K562 (cell line): ENCODE measurements around the gene INCENP. TPM values are rescaled to one million over a fixed set of nuclear protein-coding genes. Genes with fewer than 3 reads are reported as not detected.

Source experiments
- ATAC-seq: fragments of 200-7000 bp; cut with Tn5 transposase; 3 replicates; pipeline ENCODE4 v1.9.1; 2020; ENCODE audit warnings: moderate library complexity
- BruUV-seq: library from RNA; stranded (reverse); fragments of 400-500 nt; replicated peaks from 2 replicates; lab custom pipeline; 2021; lab: Mats Ljungman, UMichigan
- CTCF ChIA-PET: fragments of 300-600 bp; formaldehyde crosslinking; extraction: SDS; loops from one replicate; lab custom pipeline; 2021; ENCODE audit warnings: low intra/inter-chr PET ratio; lab: Yijun Ruan, JAX
- POLR2A ChIA-PET: fragments of 300-600, 350-650 bp; sonication (Branson Sonifier 250); formaldehyde crosslinking; extraction: SDS; loops from one replicate; lab custom pipeline; 2021; ENCODE audit warnings: antibody characterized with exemption, inconsistent platforms; lab: Yijun Ruan, JAX
- DNase-seq, 4 experiments: peaks; one replicate each; pipeline versions ENCODE4 v3.0.0 to v3.0.0-alpha.2; 2011 to 2018; ENCODE audit warnings: low spot score in 3 of 4, mixed read lengths in 3 of 4; ENCODE audit errors: extremely low read depth in 1 of 4
- FAIRE-seq: peaks from 2 replicates; lab custom pipeline; 2011; peaks lifted over from hg19 to GRCh38; lab: Jason Lieb, UNC
- H2AFZ ChIP-seq: 2 replicates; pipeline ENCODE4 v1.6.0; 2011; ENCODE audit warnings: low read depth, low read length, control low read depth, inconsistent platforms
- H3K27ac ChIP-seq: fragments of 200-600 bp; 3 replicates; pipeline ENCODE4 v1.8.0; 2011; ENCODE audit warnings: low read depth, mild to moderate bottlenecking, control low read depth, inconsistent platforms, low read length, moderate library complexity, mixed read lengths; ENCODE audit errors: extremely low read depth
- H3K27me3 ChIP-seq, 2 experiments: fragments of 300-600 bp in 1 of 2; 2 replicates in 1 of 2; 3 replicates in 1 of 2; pipeline versions ENCODE4 v1.6.0 to v1.8.0; 2011; ENCODE audit warnings: inconsistent platforms in 2 of 2, low read length in 2 of 2, mild to moderate bottlenecking in 1 of 2, mixed read lengths in 1 of 2, moderate library complexity in 1 of 2; ENCODE audit not compliant: control insufficient read depth in 2 of 2, insufficient read depth in 2 of 2
- H3K36me3 ChIP-seq: fragments of 300-600 bp; 3 replicates; pipeline ENCODE4 v1.8.0; 2011; ENCODE audit warnings: mild to moderate bottlenecking, low read length, inconsistent platforms; ENCODE audit not compliant: control insufficient read depth, insufficient read depth
- H3K4me1 ChIP-seq, 2 experiments: fragments of 200-600 bp in 1 of 2; replicated peaks in 1 of 2; 2 replicates in 1 of 2; 3 replicates in 1 of 2; pipeline versions ENCODE4 v1.5.1 to v1.8.0; 2011; ENCODE audit warnings: inconsistent platforms in 2 of 2, low read length in 2 of 2, mild to moderate bottlenecking in 1 of 2, mixed read lengths in 1 of 2, moderate library complexity in 1 of 2; ENCODE audit not compliant: control insufficient read depth in 2 of 2, insufficient read depth in 2 of 2
- H3K4me2 ChIP-seq: 2 replicates; pipeline ENCODE4 v1.6.1; 2011; ENCODE audit warnings: low read length, control low read depth, inconsistent platforms, mixed read lengths; ENCODE audit not compliant: insufficient read depth
- H3K4me3 ChIP-seq: fragments of 200-600 bp; sonication (generic), shearing (Covaris generic); 2 replicates; pipeline ENCODE4 v1.5.1; 2016; ENCODE audit warnings: control low read depth, inconsistent platforms
- H3K79me2 ChIP-seq: fragments of 200-600 bp; 3 replicates; pipeline ENCODE4 v1.8.0; 2011; ENCODE audit warnings: low read length, inconsistent platforms; ENCODE audit not compliant: control insufficient read depth, insufficient read depth
- H3K9ac ChIP-seq, 2 experiments: 2 replicates each; pipeline versions ENCODE4 v1.6.0 to v1.6.1; 2011; ENCODE audit warnings: low read depth in 2 of 2, low read length in 2 of 2, control low read depth in 1 of 2, inconsistent platforms in 1 of 2, mild to moderate bottlenecking in 1 of 2, mixed read lengths in 1 of 2; ENCODE audit not compliant: insufficient read depth in 1 of 2
- H3K9me1 ChIP-seq: one replicate; pipeline ENCODE4 v1.6.0; 2011; ENCODE audit warnings: inconsistent platforms, mild to moderate bottlenecking, low read length, moderate library complexity; ENCODE audit not compliant: control insufficient read depth, insufficient read depth
- H3K9me3 ChIP-seq: replicated peaks from 2 replicates; pipeline ENCODE4 v1.5.1; 2011; ENCODE audit warnings: low read depth, low read length, inconsistent platforms; ENCODE audit not compliant: control insufficient read depth, insufficient read depth
- H4K20me1 ChIP-seq: replicated peaks from 2 replicates; pipeline ENCODE4 v1.6.1; 2011; ENCODE audit warnings: low read length, inconsistent platforms, mixed read lengths; ENCODE audit not compliant: control insufficient read depth, insufficient read depth
- BCL6 ChIP-seq: fragments of 250-450 bp; sonication (Bioruptor Pico); IDR thresholded peaks from 2 replicates; pipeline ENCODE4 v1.4.0; 2020
- CBFA2T3 ChIP-seq: fragments of 450-650 bp; IDR thresholded peaks from 2 replicates; pipeline ENCODE4 v1.6.1; 2017
- DACH1 ChIP-seq: fragments of 450-650 bp; IDR thresholded peaks from 2 replicates; pipeline ENCODE4 v1.6.1; 2018; ENCODE audit not compliant: partially characterized antibody
- MYBL2 ChIP-seq, 2 experiments: fragments of 450-650 bp in 1 of 2; sonication (generic) in 1 of 2; formaldehyde crosslinking in 1 of 2; IDR thresholded peaks; 2 replicates each; pipeline versions ENCODE4 v1.6.1 to v1.8.1; 2017 to 2022; ENCODE audit warnings: borderline replicate concordance in 1 of 2, inconsistent platforms in 1 of 2, low read depth in 1 of 2, mild to moderate bottlenecking in 1 of 2, missing genetic modification reagents in 1 of 2, moderate library complexity in 1 of 2
- NCOA2 ChIP-seq, 2 experiments: fragments of 450-650 bp; IDR thresholded peaks; 2 replicates each; pipeline ENCODE4 v1.6.1; 2018; ENCODE audit warnings: mild to moderate bottlenecking in 2 of 2, moderate library complexity in 1 of 2; ENCODE audit not compliant: partially characterized antibody in 2 of 2
- NFE2 ChIP-seq: IDR thresholded peaks from 2 replicates; pipeline ENCODE4 v1.6.1; 2014; ENCODE audit warnings: antibody characterized with exemption, low read depth
- PHTF2 ChIP-seq: fragments of 250-450 bp; sonication (Bioruptor Pico); IDR thresholded peaks from 2 replicates; pipeline ENCODE4 v1.5.0; 2021; ENCODE audit warnings: mild to moderate bottlenecking
- SLC30A9 ChIP-seq: fragments of 250-450 bp; sonication (Bioruptor Pico); IDR thresholded peaks from 2 replicates; pipeline ENCODE4 v1.8.0; 2022; ENCODE audit warnings: mild to moderate bottlenecking, moderate library complexity
- SMARCB1 ChIP-seq: IDR thresholded peaks from 2 replicates; pipeline ENCODE4 v1.6.1; 2011; ENCODE audit warnings: improper control_type of control experiment, low read depth; ENCODE audit not compliant: insufficient read length
- STAT5B ChIP-seq: fragments of 250-450 bp; sonication (Bioruptor Pico); IDR thresholded peaks from 2 replicates; pipeline ENCODE4 v1.8.0; 2021; ENCODE audit warnings: mild to moderate bottlenecking, inconsistent platforms
- ZNF140 ChIP-seq: fragments of 250-450 bp; sonication (Bioruptor Pico); IDR thresholded peaks from 2 replicates; pipeline ENCODE4 v1.8.0; 2021; ENCODE audit warnings: moderate library complexity, mild to moderate bottlenecking, inconsistent platforms
- ZNF175 ChIP-seq: fragments of 200-800 bp; sonication (Bioruptor generic); IDR thresholded peaks from 2 replicates; pipeline ENCODE4 v1.6.1; 2016; ENCODE audit warnings: low read depth, mild to moderate bottlenecking, missing genetic modification characterization, missing compliant biosample characterization
- ZNF79 ChIP-seq: fragments of 250-450 bp; sonication (Bioruptor Pico); IDR thresholded peaks from 2 replicates; pipeline ENCODE4 v1.4.0; 2020; ENCODE audit warnings: low read depth, mild to moderate bottlenecking, moderate library complexity
- ZNF830 ChIP-seq: fragments of 250-450 bp; sonication (Bioruptor Pico); IDR thresholded peaks from 2 replicates; pipeline ENCODE4 v1.5.0; 2021; ENCODE audit warnings: mild to moderate bottlenecking
- WGBS: fragments of 100-300 bp; shearing (Covaris generic); methylation state at CpG from one replicate; pipeline ENCODE4 v1.1.6; 2016; ENCODE audit warnings: low coverage, mixed read lengths; ENCODE audit not compliant: insufficient coverage; ENCODE audit errors: missing lambda C conversion rate; 5-methylcytosine and 5-hydroxymethylcytosine counted together
- in situ Hi-C: fragments of 300-500 bp; cut with MboI; formaldehyde crosslinking; loops from 4 replicates; pipeline ENCODE4 v1.15.0; 2018; ENCODE audit warnings: inconsistent platforms, mixed read lengths
- intact Hi-C: fragments of 100-400 bp; cut with micrococcal nuclease; formaldehyde crosslinking; loops from 2 replicates; pipeline ENCODE4 v1.14.2; 2022
- polyA plus RNA-seq, 8 experiments: library from polyadenylated mRNA; depleted of rRNA in 4 of 8; stranded (reverse) in 5 of 8; unstranded in 3 of 8; fragments of >200 nt; fragmentation: Nextera tagmentation in 2 of 8; fragmentation: Illumina TruSeq in 1 of 8; extraction: Ambion mirVana in 2 of 8; extraction: Trizol in 1 of 8; gene quantifications; 2 replicates each; pipeline versions ENCODE4 v1.2.1 to v1.2.3, GENCODE V29; 2011 to 2014; ENCODE audit warnings: inconsistent platforms in 1 of 8, missing spikeins in 1 of 8
- total RNA-seq, 7 experiments: library from RNA; depleted of rRNA in 6 of 7; stranded (reverse); fragments of >200 nt in 6 of 7; fragmentation: Illumina TruSeq in 2 of 7; extraction: Trizol in 2 of 7; gene quantifications; 2 replicates each; pipeline versions ENCODE4 v1.2.1 to v1.2.3, GENCODE V29; 2011 to 2021; ENCODE audit warnings: low replicate concordance in 1 of 7
- TF ChIP-seq, protein P1 (sequence below): sonication (generic); formaldehyde crosslinking; IDR thresholded peaks from 2 replicates; pipeline ENCODE4 v1.8.0; 2022; ENCODE audit warnings: mild to moderate bottlenecking, missing genetic modification reagents
- TF ChIP-seq, protein P2 (sequence below): fragments of 250-450 bp; sonication (Bioruptor Pico); IDR thresholded peaks from 2 replicates; pipeline ENCODE4 v1.5.0; 2022; ENCODE audit warnings: mild to moderate bottlenecking
- TF ChIP-seq, protein P3 (sequence below): fragments of 250-450 bp; sonication (Bioruptor Pico); IDR thresholded peaks from 2 replicates; pipeline ENCODE4 v1.8.0; 2021; ENCODE audit warnings: moderate library complexity, mild to moderate bottlenecking, inconsistent platforms

The INCENP gene
- total and polyA plus RNA-seq, 9 of the 15 experiments (the other 6 are each of a cell fraction or from before 2014, with no cell fraction given): 1.1 to 97.9 (median 28.2) TPM

DNA sequence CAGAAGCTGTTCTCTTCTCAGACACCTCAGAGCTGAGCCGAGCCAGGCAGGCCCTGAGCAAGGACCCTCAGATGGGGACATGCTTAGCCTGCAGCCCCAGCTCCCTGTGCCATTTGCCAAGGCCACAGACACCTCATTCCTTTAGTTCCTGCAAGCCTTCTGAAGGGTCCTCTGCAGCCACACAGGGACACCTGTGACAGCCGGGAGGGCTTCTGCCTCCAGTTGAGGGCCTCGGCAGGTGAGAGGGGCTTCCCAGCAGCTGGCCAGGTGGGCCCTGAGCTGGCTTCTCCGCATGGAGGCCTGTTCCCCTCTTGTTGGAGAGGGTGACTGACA, 18.2 kb downstream of the INCENP start (continued):
- TF ChIP-seq SMARCB1: no peak
- no peak for TF ChIP-seq PHTF2 (CRISPR knock-in tag)
- no peak for TF ChIP-seq ZNF79 (CRISPR knock-in tag)
- no peak for TF ChIP-seq NFE2
- TF ChIP-seq, protein P1, sequence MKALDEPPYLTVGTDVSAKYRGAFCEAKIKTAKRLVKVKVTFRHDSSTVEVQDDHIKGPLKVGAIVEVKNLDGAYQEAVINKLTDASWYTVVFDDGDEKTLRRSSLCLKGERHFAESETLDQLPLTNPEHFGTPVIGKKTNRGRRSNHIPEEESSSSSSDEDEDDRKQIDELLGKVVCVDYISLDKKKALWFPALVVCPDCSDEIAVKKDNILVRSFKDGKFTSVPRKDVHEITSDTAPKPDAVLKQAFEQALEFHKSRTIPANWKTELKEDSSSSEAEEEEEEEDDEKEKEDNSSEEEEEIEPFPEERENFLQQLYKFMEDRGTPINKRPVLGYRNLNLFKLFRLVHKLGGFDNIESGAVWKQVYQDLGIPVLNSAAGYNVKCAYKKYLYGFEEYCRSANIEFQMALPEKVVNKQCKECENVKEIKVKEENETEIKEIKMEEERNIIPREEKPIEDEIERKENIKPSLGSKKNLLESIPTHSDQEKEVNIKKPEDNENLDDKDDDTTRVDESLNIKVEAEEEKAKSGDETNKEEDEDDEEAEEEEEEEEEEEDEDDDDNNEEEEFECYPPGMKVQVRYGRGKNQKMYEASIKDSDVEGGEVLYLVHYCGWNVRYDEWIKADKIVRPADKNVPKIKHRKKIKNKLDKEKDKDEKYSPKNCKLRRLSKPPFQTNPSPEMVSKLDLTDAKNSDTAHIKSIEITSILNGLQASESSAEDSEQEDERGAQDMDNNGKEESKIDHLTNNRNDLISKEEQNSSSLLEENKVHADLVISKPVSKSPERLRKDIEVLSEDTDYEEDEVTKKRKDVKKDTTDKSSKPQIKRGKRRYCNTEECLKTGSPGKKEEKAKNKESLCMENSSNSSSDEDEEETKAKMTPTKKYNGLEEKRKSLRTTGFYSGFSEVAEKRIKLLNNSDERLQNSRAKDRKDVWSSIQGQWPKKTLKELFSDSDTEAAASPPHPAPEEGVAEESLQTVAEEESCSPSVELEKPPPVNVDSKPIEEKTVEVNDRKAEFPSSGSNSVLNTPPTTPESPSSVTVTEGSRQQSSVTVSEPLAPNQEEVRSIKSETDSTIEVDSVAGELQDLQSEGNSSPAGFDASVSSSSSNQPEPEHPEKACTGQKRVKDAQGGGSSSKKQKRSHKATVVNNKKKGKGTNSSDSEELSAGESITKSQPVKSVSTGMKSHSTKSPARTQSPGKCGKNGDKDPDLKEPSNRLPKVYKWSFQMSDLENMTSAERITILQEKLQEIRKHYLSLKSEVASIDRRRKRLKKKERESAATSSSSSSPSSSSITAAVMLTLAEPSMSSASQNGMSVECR (CRISPR knock-in tag): no peak

DNA sequence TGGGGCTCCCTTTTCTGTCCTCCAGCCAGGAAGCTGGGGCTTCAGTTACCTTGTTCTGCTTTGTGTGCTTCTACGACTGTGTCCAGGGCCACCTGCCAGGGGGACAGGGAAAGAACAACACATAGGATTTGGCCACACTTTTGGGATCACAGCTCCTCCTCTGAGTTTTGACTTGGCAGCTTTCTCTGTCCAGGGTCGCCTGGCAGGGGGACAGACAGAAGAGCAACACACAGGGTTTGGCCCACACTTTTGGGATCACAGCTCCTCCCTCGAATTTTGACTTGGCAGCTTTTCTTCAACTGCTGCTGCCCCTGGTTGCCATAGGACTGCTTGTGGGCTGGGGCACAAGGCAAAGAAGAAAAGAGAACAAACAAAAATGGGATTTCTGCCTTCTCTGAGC, 19.1 kb downstream of the INCENP start:
- H3K4me3 ChIP-seq: no peak overlapping the region
- peaks cover 100% of the 10 kb centered on the region; the same call in 2 of the 3 replicates for H3K36me3 ChIP-seq
- no peaks in the 10 kb centered on the region; a peak in 1 of 5 replicates for H3K4me1 ChIP-seq
- peaks cover 3% of the 10 kb centered on the region for H4K20me1 ChIP-seq
- no peak overlapping the region for H3K4me2 ChIP-seq
- H3K27me3 ChIP-seq: no peaks in the 10 kb centered on the region
- no peak overlapping the region for H2AFZ ChIP-seq
- BruUV-seq: no TSS peak
- CTCF ChIA-PET: no interaction called here
- H3K27ac ChIP-seq: no peak overlapping the region
- POLR2A ChIA-PET: interaction anchor here (0.8 to 1.7 kb wide), 6 partner anchors 8 to 361 kb away, joined by 3 to 7 read pairs (median 4); no protein-coding TSS in a partner anchor
- no peaks in the 10 kb centered on the region for H3K9me3 ChIP-seq
- no peak for FAIRE-seq
- H3K9me1 ChIP-seq: peaks cover 4% of the 10 kb centered on the region
- H3K9ac ChIP-seq: no peak overlapping the region
- intact Hi-C loops (no loop called here), in situ Hi-C loops (no loop called here)
- H3K79me2 ChIP-seq: no peaks in the 10 kb centered on the region
- ATAC-seq: no peak
- WGBS: 52% methylated on average over 2 of the region's 3 CpGs
- no peak for DNase-seq
- TF ChIP-seq STAT5B (CRISPR knock-in tag) (no peak), MYBL2 (IDR thresholded peaks at IDR 0.05; ENCODE audit: low read depth) (no peak), MYBL2 (CRISPR knock-in tag; IDR thresholded peaks at IDR 0.05; ENCODE audit: borderline replicate concordance) (no peak), BCL6 (no peak), CBFA2T3 (no peak), ZNF140 (CRISPR knock-in tag) (no peak), SLC30A9 (CRISPR knock-in tag) (no peak), ZNF175 (no peak), NCOA2 (IDR thresholded peaks at IDR 0.05; ENCODE audit: partially characterized antibody in 2 of 2) (no peak), ZNF830 (CRISPR knock-in tag) (no peak), DACH1 (no peak)
- TF ChIP-seq, protein P2, sequence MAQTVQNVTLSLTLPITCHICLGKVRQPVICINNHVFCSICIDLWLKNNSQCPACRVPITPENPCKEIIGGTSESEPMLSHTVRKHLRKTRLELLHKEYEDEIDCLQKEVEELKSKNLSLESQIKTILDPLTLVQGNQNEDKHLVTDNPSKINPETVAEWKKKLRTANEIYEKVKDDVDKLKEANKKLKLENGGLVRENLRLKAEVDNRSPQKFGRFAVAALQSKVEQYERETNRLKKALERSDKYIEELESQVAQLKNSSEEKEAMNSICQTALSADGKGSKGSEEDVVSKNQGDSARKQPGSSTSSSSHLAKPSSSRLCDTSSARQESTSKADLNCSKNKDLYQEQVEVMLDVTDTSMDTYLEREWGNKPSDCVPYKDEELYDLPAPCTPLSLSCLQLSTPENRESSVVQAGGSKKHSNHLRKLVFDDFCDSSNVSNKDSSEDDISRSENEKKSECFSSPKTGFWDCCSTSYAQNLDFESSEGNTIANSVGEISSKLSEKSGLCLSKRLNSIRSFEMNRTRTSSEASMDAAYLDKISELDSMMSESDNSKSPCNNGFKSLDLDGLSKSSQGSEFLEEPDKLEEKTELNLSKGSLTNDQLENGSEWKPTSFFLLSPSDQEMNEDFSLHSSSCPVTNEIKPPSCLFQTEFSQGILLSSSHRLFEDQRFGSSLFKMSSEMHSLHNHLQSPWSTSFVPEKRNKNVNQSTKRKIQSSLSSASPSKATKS: no peak
- TF ChIP-seq, protein P3, sequence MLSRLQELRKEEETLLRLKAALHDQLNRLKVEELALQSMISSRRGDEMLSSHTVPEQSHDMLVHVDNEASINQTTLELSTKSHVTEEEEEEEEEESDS (CRISPR knock-in tag): no peak
